ENCODE measurements around the gene ANLN.
A peak's percentile ranks its signal among the peaks of the same experiment; 100 is the strongest.
"Not testable (repeated sequence)": the region's sequence is repeated elsewhere in the genome, so short reads cannot be mapped to it uniquely, and the experiment has no call there.

Gene ANLN

DNA sequence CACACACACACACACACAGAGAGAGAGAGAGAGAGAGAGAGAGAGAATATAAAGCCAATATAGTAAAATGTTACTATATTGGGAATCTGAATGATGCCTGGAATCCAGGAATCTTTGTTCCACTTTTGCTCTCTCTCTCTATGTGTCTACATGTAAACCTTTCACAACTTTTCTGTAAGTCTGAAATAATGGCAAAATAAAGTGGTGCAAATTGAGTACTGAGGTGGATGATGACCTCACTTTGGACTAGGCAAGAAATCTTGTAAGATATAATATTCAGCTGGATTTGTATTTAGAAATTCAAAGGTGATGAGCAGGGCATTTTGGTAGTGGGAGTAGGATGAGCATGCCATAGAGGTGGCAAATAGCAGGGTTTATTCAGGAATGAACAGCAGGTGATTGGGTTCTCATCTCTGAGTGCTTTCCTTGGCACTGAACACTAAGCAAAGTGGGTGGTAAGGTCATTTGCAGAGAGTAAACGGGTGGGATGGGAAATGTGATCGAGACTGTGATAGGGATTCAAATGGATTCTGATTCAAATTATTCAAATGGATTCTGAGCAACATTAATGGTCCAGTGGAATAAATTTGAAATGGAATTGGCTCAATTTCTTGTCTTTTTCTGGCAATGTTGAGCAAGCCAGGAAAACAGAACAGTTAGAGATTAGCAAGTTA lies 9.7 kb upstream of the ANLN start:
- DNase-seq (ENCODE audit: low read depth) = no peak

DNA sequence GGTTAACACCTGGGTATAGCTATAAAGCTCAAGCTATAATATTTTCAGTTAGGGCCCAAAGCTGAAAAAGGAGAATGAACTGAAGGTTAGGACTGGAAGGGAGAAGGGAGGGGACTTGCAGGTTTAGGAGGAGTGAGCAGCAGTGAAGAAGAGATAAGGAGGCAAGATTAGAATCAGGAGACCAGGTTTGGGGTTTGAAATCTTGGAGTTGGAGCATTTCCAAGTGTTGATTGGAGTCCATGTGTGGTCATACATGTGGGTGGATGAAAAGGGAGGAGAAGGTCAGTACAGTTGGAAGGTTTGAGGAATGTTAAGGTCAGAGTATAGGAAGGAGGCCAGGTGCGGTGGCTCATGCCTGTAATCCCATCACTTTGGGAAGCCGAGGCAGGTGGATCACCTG lies 8.6 kb upstream of the ANLN start:
- no peak for DNase-seq (ENCODE audit: low read depth)

DNA sequence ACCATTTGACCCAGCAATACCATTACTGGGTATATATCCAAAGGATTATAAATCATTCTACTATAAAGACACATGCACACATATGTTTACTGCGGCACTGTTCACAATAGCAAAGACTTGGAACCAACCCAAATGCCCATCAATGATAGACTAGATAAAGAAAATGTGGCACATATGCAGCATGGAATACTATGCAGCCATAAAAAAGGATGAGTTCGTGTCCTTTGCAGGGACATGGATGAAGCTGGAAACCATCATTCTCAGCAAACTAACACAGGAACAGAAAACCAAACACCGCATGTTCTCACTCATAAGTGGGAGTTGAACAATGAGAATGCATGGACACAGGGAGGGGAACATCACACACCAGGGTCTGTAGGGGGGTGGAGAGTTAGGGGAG lies 6.4 kb upstream of the ANLN start:
- DNase-seq (ENCODE audit: low read depth) = not testable (repeated sequence)

DNA sequence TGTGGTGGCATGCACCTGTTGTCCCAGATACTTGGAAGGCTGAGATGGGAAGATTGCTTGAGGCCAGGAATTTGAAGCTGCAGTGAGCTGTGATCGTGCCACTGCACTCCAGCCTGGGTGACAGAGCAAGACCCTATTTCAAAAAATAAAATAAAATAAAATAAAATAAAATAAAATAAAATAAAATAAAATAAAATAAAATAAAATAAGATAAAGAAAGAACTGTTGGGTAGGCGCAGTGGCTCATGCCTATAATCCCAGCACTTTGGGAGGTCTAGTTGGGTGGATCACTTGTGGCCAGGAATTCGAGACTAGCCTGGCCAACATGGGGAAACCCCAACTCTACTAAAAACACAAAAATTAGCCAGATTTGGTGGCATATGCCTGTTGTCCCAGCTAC lies 4.0 kb upstream of the ANLN start:
- not testable (repeated sequence) for DNase-seq (ENCODE audit: low read depth)

DNA sequence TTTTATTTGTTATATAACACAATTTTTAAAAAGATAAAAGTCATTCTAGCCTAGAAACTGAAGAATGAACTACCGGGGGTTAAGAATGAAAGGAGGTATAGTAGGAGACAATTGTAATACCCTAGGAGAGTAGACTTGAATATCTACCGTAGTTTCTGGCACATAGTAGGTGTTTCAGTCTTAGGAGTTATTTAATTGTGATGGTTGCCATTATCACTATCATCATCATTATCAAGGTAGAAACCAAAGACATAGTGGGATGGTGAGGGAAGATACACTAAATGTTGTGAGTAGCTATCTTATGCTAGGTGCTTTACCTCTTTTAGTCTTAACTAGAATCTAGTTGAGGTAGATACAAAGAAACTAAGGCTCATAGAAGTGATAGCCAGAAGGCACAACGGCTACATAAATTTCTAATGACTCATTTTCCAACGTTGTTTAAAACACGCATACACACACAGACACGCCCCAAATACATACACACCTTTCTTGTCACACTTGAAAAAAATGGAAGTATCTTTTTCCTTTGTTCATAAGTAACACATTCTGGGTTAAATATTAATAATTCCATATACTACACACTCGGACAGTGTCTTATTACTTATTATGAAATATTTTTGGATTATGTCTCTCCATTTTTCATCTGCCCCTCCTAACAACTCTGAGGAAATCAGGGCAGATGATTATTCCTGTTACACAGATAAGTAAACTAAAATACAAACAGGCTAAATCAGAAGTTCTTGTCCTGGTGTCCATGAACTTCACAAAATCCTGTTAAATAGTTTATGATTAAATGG lies 2.0 kb upstream of the ANLN start:
- no peak for DNase-seq (ENCODE audit: low read depth)

DNA sequence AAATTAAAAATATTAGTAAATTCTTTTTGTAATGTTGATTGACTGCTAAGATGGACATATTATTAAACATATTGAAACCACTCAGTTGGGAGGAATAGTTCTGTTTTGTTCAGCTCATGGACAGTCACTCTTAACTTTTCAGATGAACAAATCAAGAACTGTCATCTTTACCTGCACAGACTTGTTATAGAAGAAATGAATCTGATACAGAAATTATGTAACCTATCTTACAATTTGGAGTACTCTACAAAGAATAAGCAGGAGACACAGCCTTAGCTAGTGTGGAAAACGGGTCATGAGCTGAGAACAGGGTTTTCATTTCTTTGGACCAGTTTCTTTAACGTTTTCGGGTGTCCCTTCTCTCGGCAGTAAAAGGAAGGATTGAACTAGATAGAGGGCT lies 1.2 kb upstream of the ANLN start:
- DNase-seq (ENCODE audit: low read depth) = no peak

DNA sequence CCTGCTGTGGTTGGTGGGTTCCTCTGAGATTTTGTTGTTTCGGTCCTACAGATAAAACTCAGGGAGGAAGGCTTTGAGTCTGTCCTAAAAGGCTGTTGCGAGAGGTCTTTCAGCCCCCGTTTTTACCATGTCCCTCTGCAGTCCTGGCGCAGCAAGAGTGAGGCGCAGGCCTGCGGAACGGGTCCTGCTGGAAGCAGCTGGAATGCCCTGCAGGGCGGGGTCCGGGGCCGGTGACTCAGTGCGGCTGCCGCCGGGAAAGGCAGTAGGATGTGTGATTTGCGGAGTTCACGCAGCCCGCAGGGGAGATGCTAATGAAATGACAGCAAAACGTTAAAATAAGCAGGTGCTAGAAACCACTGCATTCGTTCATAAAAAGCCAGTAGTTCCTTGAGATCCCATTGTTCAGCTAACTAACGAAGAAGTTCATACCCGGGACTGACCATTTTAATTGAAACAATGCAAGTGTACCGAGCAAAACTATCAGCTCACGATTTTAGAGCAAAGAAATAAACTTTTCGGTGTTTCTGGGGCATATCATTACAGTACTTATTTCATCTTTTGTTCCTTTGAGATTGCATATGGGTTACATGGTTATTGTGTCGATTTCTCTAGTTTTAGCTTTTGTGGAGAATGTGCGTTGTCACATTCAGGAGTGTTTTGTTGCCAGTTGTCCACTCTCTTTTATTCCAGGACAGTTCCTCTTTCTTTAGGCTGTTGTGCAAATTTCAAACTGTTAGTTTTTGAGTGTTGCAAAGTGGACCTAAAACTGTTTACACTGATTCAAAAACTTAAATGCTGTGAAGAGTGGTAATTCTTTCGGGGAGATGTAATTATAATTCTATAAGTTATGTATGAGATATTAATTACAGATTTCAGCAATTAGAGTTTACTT lies 783 bp downstream of the ANLN start:
- peak; percentile 89 for DNase-seq (ENCODE audit: low read depth)

DNA sequence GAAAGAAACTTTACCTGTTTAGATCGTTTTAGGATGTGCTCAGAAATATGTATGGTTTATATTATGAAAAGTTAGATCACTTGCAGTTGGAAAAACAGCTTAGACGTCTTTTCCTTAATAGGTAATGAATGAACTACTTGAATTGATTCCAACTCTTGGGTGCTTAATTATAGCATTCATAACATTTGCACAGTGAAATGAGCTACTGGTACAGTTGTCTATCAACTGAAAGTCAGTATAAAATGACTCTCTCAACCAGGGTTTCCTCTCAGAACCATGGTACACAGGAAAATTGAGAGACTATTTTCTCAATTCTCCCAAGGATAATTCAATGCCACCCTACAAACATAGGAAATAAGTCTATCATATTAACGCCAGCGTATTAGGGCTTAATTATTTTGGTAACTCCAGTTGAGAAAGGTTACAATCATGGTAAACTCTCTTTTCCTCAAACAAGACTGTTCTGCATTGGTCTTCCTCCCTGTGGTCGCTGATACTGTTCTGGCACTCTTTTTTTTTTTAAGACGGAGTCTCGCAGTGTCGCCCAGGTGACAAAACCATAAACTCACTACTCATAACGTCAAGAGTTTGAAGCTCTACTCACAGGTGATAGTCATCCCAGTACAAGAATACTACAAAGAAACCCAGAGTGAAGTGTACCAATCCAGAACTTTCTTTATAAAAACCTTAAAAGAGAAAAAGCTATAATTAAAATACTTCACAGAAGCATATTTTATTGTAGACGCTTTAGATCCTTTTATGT lies 2.0 kb downstream of the ANLN start:
- no peak for DNase-seq (ENCODE audit: low read depth)

DNA sequence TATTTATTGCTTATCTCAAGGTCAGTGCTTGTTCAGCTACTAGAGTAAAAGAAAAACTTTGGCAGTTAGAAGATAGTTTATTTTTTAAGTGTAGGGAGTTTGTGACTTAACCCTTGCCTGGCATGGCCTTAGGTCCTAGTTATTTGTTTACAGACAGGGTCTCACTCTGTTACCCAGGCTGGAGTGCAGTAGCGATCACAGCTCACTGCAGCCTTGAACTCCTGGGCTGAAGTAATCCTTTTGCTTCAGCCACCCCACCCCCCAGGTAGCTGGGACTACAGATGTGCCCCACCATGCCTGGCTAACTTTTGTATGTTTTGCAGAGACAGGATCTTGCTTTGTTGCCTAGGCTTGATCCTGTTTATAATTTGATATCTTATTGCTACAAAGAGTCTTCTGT lies 4.2 kb downstream of the ANLN start:
- no peak for DNase-seq (ENCODE audit: low read depth)

DNA sequence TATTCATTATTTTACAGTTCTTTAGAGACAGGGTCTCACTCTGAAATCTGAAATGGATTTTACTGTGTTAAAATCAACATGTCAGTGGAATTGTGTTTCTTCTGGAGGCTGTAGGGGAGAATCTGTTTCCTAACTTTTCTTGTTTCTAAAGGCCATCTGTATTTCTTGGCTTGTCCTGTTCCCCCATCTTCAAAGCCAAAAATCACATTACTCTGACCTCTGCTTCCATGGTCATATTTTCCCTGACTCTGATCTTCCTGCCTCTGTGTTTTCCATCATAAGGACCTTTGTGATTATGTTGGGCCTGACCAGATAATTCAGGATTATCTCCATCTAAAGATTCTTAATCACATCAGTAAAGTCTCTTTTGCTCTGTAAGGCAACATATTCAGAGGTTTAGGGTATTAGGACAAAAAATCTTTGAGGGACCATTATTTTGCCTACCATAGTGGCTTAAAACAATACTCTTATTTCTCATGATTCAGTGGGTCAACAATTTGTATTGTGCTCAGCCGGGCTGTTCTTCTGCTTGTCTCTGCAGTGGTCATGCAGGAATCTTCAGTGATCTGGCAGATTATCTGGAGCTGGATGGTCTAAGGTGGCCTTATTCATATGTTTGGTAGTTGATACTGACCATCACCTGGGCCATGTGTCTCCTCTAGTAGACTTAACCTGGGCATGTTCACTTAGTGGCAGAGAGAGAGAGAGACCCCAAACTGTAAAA lies 5.7 kb downstream of the ANLN start:
- no peak for DNase-seq (ENCODE audit: low read depth)

DNA sequence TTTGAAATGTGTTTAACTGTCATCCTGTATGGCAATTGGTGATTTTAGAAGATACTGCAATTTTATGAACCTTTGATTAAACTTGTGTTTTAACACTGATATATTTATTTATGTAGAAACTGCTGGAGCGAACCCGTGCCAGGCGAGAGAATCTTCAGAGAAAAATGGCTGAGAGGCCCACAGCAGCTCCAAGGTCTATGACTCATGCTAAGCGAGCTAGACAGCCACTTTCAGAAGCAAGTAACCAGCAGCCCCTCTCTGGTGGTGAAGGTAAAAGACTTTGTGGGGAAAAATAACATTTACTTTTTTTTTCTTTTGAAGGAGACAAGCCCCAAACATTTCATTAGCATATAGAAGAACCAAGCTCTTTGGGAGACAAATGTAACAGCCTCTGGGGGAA lies 6.5 kb downstream of the ANLN start:
- DNase-seq (ENCODE audit: low read depth) = peak; percentile 88

DNA sequence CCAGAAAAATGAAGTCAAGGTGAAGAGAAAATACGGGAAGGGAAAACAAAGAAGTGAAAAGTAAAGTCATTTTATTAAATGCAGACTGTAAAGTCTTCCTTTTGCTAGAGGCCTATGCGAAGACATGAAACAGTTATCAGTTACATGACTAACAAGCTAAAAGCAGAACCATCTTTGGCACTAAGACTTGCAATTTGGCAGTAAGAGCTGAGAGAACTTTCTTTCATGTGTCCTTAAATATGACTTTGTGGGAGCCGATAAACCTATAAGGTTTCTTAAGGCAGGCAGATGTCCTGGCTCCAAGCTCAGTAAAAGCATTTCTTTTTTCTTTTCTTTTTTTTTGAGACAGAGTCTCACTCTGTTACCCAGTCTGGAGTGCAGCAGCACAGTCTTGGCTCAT lies 10.4 kb downstream of the ANLN start:
- no peak for DNase-seq (ENCODE audit: low read depth)

DNA sequence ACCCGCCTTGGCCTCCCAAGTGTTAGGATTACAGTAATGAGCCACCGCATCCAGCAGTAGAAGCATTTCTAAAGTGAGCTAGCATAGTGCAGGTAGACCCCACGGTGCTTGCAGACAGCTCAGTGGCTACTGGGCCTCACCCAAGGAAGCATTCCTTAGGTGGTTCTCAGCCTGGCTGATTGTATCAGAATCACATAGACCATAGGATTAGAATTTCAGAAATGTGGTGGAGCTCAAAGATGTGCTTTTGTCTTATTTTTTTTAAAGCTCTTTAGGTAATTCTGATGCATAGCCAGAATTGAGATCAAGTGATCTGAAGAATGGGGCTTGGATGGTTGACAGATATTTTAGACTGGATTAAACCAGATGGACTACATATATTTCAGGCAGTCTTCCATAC lies 10.9 kb downstream of the ANLN start:
- DNase-seq (ENCODE audit: low read depth) = peak; percentile 69

DNA sequence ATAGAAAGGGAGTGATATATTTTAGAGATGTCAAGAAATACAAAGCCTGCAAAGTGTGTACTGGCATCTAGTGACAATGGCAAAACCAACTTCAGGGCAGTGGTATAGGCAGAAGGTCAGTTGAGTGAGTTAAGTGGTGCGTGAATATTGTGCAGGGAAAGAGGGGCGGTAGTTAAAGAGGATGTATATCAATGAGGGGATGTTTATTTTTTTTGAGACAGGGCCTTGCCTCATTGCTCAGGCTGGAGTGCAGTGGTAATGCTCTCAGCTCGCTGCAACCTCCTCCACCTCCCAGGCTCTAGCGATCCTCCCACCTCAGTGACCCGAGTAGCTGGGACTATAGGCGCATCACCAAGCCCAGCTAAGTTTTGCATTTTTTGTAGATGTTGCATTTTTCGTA lies 13.8 kb downstream of the ANLN start:
- DNase-seq (ENCODE audit: low read depth) = no peak

DNA sequence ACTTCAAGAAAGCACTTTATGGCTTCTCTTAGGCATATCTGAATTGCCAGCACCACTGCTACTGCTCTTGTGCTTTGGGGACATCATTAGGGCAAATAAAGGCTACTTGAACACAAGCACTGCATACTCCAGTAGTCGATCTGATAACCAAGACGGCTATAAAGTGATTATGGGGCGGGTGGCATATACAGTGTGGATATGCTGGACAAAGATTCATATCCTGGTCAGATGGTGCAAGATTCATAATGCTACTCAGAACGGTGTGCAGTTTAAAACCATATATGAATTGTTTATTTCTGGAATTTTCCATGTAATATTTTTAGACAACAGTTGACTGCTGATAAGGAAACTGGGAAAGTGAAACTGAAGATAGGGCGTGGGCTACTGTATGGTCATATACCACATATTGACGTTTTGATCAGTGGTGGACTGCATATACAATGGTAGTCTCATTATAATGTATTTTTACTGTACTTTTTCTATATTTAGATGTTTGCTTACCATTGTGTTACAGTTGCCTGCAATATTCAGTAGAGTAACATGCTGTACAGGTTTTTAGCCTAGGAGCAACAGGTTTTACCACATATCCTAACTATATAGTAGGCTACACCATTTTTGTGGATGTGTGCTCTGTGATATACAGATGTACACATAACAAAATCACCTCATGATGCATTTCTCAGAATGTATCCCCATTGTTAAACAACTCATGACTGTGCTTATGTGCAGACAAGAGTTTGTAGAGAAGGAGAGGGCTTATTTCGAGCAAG lies 15.2 kb downstream of the ANLN start:
- no peak for DNase-seq (ENCODE audit: low read depth)

DNA sequence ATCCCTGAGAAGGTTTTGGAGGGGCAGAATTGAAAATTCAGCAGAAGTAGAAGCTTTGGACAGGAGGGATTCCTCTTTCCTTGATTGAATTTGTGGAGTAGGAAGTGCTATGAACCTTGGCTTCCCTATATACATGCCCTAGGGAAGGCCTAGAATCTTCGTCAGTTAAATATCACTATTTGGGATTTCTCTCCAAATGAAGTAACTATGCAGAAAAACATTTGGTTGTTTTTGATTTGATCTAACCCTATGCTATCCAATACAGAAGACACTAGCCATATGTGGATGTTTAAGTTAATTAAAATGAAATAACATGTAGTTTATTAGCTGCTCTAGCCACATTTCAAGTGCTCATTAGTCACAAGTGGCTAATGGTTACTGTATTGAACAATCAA lies 15.7 kb downstream of the ANLN start:
- DNase-seq (ENCODE audit: low read depth) = no peak

DNA sequence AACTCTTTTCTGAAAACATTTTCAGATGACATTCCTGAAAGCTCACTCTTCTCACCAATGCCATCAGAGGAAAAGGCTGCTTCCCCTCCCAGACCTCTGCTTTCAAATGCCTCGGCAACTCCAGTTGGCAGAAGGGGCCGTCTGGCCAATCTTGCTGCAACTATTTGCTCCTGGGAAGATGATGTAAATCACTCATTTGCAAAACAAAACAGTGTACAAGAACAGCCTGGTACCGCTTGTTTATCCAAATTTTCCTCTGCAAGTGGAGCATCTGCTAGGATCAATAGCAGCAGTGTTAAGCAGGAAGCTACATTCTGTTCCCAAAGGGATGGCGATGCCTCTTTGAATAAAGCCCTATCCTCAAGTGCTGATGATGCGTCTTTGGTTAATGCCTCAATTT lies 16.5 kb downstream of the ANLN start:
- no peak for DNase-seq (ENCODE audit: low read depth)

DNA sequence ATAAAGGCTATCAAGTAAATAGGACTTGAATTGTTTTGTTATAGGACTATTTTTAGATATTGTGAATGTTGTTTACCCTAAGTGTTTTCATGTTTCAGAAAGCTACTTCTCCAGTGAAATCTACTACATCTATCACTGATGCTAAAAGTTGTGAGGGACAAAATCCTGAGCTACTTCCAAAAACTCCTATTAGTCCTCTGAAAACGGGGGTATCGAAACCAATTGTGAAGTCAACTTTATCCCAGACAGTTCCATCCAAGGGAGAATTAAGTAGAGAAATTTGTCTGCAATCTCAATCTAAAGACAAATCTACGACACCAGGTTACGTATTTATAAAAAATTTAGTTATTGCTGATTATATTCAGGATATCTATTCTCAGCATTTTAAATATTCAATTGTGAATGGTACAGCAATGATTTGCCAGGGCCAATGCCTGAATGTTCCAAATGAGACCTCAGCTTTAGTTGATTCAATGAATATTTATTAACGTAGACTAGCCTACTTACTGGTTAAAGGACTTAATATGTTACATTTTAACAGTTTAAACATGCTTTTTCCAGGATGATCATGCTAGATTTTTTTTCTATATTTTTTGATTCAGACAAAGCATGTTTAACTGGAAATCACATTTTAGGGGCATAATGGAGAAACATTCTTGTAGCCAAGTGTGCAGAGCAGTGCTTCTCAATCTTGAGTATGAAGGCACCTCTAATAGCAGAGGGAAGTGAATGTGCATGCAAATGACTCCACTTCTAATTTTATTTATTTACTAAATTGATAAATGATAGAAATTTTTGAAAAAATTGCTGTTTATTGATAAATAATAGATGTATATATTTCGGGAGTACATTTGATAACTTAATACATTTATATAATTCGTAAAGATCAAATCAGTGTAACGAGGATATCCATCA lies 18.2 kb downstream of the ANLN start:
- DNase-seq (ENCODE audit: low read depth) = no peak

DNA sequence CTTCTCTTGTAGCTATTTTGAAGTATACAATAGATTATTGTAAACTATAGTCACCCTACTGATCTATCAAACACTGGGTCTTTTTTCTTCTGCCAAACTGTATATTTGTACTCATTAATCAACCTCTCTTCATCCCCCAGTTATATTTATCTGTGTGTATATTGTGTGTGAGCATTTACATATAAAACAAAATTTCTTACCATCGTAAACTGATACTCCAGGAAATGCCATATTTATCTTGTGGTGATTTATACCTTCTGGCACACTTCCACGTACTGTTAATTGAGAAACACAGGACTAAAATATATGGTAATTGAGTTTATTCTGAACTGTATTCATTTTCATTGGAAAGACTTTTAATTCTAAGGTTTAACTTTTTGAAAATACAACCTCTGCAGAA lies 18.9 kb downstream of the ANLN start:
- peak; percentile 53 for DNase-seq (ENCODE audit: low read depth)

DNA sequence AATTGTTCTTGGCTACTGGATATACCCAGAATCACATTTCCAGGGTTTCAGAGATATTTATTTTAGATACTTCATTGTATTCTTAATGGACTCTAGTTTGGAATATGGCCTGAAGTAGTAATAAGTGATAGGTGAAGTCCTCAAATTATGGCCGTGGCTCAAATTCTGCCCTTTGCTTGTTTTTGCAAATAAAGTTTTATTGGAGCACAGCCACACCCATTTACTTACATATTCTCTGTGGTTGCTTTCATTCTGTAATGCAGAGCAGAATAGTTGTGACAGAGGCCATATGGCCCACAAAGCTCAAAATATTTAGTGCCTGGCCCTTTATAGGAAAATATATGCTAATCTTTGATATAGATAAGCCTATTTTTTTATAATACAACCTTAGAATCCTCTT lies 19.5 kb downstream of the ANLN start:
- DNase-seq (ENCODE audit: low read depth) = no peak
